OCI-M2 (cell line): ENCODE results near the gene C3orf70.

Experiments used
- DNase-seq: peaks from one replicate; lab custom pipeline; 2025; ENCODE audit not compliant: unreplicated experiment; lab: John Stamatoyannopoulos, UW

C3orf70 gene

DNA sequence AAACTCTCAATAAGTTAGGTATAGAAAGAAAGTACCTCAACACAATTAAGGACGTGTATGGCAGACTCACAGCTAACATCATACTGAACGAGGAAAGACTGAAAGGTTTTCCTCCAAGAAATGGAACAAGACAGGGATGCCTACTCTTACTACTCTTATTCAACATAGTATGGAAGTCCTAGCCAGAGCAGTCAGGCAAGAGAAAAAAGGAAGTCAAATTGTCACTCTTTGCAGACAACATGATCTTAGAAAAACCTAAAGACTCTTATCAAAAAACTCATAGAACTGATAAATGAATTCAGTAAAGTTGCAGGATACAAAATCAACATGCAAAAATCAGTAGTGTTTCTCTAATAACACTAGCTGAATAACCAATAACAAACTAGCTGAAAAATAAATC, 96.0 kb downstream of the C3orf70 start:
- DNase-seq = no peak

DNA sequence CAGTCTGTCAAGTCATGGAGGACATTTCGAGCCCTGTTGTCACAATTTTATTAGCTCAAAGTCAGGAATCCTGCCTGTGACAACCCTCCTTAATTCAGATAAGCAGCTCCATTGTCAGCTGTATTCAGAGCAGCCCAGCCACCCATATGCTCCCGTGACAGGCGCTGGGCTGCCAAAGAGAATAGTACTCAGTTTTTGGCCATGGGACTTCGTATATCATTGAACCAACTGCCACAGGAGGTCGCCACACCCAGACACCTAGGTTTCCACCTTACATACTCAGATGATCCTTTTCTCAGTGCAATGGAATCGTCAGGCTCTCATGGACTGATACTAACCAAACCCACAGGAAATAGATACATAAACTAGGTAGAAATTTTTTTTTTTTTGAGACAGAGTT, 100.2 kb downstream of the C3orf70 start:
- DNase-seq = no peak

DNA sequence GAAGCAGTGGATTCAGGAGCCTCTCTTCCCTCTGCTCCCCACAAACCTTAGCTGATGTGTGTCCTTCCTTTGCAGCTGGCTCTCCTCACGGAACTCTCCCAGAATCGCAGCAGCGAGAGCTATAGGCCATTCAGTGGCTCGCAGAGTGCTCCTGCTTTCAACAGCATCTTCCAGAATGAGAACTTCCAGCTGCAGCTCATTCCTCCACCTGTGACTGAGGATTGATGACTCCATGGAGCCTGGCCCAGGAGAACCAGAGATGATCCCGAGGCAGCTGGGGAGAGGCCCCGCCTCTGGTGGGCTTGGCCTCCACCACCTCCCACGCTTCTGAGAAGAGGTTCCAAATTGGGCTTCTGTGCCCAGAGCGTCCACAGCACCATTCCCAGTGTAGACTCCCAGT, 101.1 kb downstream of the C3orf70 start:
- DNase-seq = no peak

DNA sequence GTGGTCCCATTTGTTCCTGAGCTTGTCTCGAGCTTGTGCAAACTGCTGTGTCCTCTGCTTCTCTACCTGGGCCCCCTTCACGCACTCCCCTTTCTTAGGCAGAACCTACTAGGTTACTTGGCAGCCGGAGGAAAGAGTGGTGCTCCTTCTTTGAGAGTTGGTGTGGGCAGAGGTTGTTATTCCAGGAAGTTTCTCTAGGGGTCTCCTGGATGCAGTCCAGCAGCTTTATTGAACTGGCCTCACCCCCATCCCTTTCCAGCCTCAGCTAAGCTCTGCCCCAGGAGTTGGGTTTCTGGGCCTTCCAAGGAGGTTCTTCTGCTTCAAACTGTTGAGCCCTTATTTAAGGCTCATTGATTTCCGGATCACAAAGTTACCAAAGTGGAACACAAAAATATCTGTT, 103.2 kb downstream of the C3orf70 start:
- no peak for DNase-seq

DNA sequence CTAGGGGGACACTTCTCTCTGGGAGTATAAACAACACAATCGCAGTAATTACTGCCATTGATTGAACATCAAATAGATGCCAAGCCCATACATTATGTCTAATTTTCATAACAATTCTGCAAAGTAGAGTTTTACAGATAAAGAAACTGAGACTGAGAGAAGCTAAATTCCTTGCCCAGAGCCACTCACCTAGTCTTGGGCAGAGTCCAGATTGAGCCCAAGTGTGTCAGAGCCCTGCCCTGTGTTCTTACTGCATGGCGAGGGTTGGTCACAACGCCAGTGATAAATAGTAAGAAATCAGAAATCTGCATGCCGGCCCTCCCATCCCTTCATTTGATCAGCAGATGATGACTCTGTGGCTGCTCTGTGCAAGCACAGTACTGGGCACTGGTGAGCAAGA, 106.3 kb downstream of the C3orf70 start:
- no peak for DNase-seq

DNA sequence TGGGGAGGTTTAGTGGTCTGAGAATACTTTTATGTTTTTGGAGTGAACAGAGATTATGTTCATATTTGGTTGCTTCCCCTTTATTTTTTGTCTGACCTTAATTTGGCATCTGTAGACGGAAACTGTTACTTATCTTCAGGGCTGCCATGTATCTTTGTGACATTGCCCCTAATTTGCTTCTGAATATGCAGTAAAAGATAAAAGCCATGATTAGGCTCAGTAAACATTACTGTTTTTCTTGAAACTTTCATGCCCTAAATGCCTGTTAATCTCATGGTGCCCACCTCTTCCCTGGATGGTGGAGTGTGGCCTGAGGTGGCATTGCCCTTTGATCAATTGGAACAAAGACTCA, 106.7 kb downstream of the C3orf70 start:
- no peak for DNase-seq

DNA sequence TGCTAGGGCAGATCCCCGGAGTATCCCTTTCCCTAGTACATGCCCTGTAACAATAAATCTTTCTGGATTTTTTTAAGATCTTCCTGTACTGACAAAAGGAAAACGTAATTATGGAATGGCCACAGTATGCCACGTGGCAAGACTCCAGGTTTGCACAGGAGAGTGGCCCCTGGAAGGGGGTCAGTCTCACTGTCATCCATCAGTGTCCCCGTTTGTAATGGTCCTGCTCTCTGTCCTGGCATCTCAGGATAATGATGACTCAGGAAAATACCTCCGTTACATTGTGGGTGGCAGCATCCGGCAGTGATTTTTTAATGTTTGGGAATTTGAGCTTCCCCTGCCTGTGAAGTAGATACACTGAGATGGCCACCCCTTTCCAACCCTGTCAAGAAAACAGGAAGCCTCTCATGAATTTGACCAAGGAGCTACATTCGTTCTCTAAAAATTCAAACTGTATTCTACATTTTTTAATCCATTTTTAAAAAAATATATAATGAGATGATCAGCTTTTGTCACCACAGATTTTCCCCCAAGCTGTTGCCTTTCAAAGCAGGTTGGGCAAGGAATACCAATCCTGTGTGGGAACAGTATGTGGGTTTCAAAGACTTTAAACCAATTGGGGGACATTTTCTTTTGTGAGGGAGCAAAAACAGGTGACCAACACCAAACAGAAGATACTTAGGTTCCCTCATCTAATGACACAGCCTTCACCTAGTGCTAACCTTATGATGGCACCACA, 110.4 kb downstream of the C3orf70 start:
- no peak for DNase-seq

DNA sequence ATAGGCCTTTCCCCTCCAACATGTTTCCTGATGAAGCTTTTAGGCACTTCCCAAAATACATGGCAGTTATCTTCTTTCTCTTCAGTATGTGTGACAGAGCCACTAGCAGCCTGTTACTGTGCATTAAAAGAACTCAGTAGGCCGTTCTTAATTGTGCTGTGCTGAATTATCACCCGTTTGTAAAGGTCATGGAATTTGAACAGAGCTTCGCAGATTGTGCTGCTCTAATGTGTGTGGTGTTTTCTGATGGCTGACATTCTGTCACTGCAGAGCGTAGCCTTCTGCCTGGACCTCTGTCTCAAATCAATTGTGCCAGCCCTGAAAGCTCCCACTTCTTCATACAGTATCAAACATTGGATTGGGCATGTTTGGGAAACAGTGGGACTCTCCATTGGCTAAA, 111.3 kb downstream of the C3orf70 start:
- DNase-seq = no peak

DNA sequence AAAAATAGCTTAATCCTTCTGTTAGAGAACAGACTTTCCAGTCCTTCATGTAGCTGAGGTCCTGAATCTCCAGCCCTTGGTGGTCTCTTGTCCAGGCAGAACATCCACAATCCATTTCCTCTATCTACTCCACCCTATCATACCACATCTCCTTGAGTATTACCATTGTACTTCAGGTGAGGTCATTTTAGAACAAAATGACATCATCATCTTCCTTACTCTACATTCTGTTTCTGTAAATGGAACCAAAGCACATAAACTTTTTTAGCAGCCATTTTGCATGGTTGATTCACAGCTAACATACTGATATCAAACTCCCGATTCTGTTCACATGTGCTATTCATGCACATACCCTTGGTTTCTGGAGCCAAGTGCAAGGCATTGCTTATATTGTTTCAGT, 112.4 kb downstream of the C3orf70 start:
- DNase-seq = no peak

DNA sequence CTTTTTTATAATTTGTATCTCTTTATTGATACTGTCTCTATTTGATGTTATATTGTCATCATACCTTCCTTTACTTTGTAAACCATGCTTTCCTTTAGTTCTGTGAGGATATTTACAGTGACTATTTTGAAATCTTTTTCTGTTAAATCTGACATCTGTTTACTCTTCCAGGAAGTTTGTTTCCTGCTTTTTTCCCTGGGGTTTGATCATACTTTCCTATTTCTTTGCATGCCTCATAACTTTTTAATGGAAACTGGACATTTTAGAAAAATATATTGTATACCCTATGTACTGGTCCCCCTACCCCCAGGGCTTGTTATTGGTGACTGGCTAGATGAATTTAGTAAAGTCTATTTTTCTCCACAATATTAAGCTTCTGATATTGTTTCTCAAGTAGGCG, 115.1 kb downstream of the C3orf70 start:
- no peak for DNase-seq

DNA sequence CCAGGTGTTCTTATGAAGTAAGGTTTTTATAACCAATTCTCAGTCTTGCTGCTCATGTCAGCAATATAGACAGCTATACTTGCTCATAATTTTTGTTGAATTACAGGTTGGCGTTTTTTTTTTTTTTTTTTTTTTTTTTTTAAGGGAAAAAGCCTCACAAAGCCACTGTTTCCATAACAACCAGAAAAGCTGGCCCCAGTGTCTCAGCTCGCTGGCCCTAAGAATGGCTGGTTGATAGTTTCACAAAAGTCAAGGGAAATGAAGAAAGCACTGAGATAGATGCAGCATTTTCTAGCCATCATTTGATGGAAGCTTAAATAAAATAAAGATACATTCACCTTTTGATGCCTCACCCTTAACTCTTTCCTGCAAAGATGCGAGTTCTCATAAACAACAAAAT, 121.9 kb downstream of the C3orf70 start:
- no peak for DNase-seq

DNA sequence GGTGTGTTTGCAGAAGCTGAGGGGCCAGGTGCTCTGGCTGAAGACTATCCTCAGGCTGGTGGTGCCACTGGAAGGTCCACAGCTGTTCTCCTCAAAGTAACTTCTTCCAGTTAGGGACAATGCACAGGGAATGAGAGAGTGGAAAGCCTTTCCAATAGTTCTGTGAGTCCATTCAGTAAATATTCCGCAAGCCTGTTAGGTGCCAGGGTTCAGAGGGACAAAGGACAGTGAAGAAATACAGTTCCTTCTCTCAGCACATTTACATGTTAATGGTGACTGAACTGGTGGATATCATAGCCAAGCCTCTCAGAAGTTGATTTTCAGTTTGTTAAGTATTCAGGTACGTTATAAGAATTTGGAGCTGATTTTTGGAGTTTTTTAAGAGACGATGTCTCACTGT, 122.5 kb downstream of the C3orf70 start:
- no peak for DNase-seq

DNA sequence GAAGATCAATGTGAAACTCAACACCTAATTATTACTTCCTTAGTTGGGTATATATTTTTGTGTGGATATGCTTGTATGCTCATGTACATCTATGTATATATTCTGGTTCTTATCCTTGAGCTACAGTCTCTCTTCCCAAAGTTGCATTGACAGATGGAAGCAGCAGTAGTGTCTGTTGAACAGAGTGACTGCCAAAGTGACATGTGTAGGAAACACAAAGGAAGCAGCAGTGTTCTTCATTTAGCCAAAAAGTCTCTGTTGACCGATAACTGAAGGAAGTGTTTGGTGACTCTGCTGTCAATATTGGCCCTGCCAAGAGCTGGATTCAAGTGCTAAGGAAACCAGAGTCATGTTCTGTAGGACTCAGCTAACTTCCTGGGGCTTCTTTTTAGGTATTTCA, 123.8 kb downstream of the C3orf70 start:
- no peak for DNase-seq

DNA sequence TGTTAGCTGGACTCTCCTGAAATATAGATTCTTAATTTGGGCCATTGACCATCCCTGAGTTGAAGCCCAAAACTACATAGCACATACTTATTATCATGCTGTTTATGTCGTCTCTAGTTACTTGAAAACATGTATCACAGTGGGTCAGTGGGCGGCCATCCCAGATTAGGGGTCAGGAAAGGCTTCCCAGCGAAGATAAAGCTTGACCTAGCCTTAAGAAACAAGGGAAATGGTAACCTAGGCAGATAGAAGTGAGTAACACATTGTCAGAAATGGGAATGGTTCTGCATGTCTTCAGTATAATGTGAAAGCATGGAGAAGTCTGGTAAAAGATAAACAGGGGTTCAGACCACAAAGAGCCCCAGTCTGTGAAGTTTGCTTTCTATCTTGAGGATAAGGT, 124.7 kb downstream of the C3orf70 start:
- DNase-seq = no peak
